Neural progenitor cell (in vitro differentiated cells): Measurements from ENCODE around the gene SERBP1.

Experiments used
- CTCF ChIP-seq: fragments of 200-600 bp; sonication (generic); IDR thresholded peaks from 2 replicates; pipeline ENCODE4 v1.5.1; 2017; ENCODE audit warnings: antibody characterized with exemption, mild to moderate bottlenecking
- EZH2 ChIP-seq: fragments of 200-600 bp; sonication (generic); IDR thresholded peaks from 2 replicates; pipeline ENCODE4 v1.6.1; 2017; ENCODE audit warnings: antibody characterized with exemption, mild to moderate bottlenecking, moderate library complexity
- EZH2phosphoT487 ChIP-seq: fragments of 200-600 bp; sonication (generic); IDR thresholded peaks from 2 replicates; pipeline ENCODE4 v1.6.1; 2017; ENCODE audit warnings: antibody characterized with exemption

GRCh38 chr1:67372136-67372535 is 58.1 kb downstream of the SERBP1 start:
- TF ChIP-seq CTCF (no peak), EZH2 (no peak), EZH2phosphoT487 (no peak)
